ENCODE results near the gene CSNK1D.

CSNK1D gene

GRCh38 chr17:82300707-82301270, 27.3 kb upstream of the CSNK1D start:
- Histone ChIP-seq H3F3A (ENCODE audit: control insufficient read depth, insufficient read depth) (peaks cover 14% of the 10 kb centered on the region; the same call in 1 of the 2 replicates), H3K4me3 (ENCODE audit: low read length) (no peak overlapping the region), H3K9me2 (replicated peaks; ENCODE audit: control insufficient read depth, low read length) (no peaks in the 10 kb centered on the region), H3K36me3 (ENCODE audit: control insufficient read depth, low read length) (no peaks in the 10 kb centered on the region), H3K27me3 (ENCODE audit: control insufficient read depth, low read length) (peaks cover 18% of the 10 kb centered on the region), H3K4me2 (ENCODE audit: low read length) (no peak overlapping the region), H3K79me2 (ENCODE audit: control insufficient read depth, low read length) (no peaks in the 10 kb centered on the region), H3K27ac (ENCODE audit: low read depth, low read length) (no peak overlapping the region), H3K9me3 (ENCODE audit: control insufficient read depth, insufficient read depth, low read length) (no peaks in the 10 kb centered on the region), H4K20me1 (ENCODE audit: control insufficient read depth, insufficient read depth, low read depth, low read length) (no peaks in the 10 kb centered on the region), H3K4me1 (ENCODE audit: control insufficient read depth, low read length) (peaks cover 39% of the 10 kb centered on the region)
- TF ChIP-seq CTCF (IDR thresholded peaks at IDR 0.05; ENCODE audit: low read depth, low read length, poor library complexity, severe bottlenecking) (peak; percentile 79), EZH2phosphoT487 (IDR thresholded peaks at IDR 0.05; ENCODE audit: borderline replicate concordance, low read length) (no peak)

GRCh38 chr17:82300228-82300627, 26.7 kb upstream of the CSNK1D start:
- Histone ChIP-seq H3K4me1 (ENCODE audit: control insufficient read depth, low read length) (peaks cover 39% of the 10 kb centered on the region), H3F3A (ENCODE audit: control insufficient read depth, insufficient read depth) (peaks cover 14% of the 10 kb centered on the region; the same call in 1 of the 2 replicates), H3K4me2 (ENCODE audit: low read length) (no peak overlapping the region), H3K27ac (ENCODE audit: low read depth, low read length) (no peak overlapping the region), H3K79me2 (ENCODE audit: control insufficient read depth, low read length) (no peaks in the 10 kb centered on the region), H3K9me2 (replicated peaks; ENCODE audit: control insufficient read depth, low read length) (no peaks in the 10 kb centered on the region), H3K27me3 (ENCODE audit: control insufficient read depth, low read length) (peaks cover 18% of the 10 kb centered on the region), H4K20me1 (ENCODE audit: control insufficient read depth, insufficient read depth, low read depth, low read length) (no peaks in the 10 kb centered on the region), H3K9me3 (ENCODE audit: control insufficient read depth, insufficient read depth, low read length) (no peaks in the 10 kb centered on the region), H3K36me3 (ENCODE audit: control insufficient read depth, low read length) (no peaks in the 10 kb centered on the region), H3K4me3 (ENCODE audit: low read length) (no peak overlapping the region)
- TF ChIP-seq EZH2phosphoT487 (IDR thresholded peaks at IDR 0.05; ENCODE audit: borderline replicate concordance, low read length) (no peak), CTCF (IDR thresholded peaks at IDR 0.05; ENCODE audit: low read depth, low read length, poor library complexity, severe bottlenecking) (no peak)

GRCh38 chr17:82299452-82299851, 26.0 kb upstream of the CSNK1D start:
- Histone ChIP-seq H3K4me2 (ENCODE audit: low read length) (no peak overlapping the region), H3K4me1 (ENCODE audit: control insufficient read depth, low read length) (peaks cover 39% of the 10 kb centered on the region), H3K4me3 (ENCODE audit: low read length) (no peak overlapping the region), H3F3A (ENCODE audit: control insufficient read depth, insufficient read depth) (peaks cover 14% of the 10 kb centered on the region; the same call in 1 of the 2 replicates), H3K9me2 (replicated peaks; ENCODE audit: control insufficient read depth, low read length) (no peaks in the 10 kb centered on the region), H3K27me3 (ENCODE audit: control insufficient read depth, low read length) (peaks cover 18% of the 10 kb centered on the region), H3K27ac (ENCODE audit: low read depth, low read length) (no peak overlapping the region), H4K20me1 (ENCODE audit: control insufficient read depth, insufficient read depth, low read depth, low read length) (no peaks in the 10 kb centered on the region), H3K9me3 (ENCODE audit: control insufficient read depth, insufficient read depth, low read length) (no peaks in the 10 kb centered on the region), H3K79me2 (ENCODE audit: control insufficient read depth, low read length) (no peaks in the 10 kb centered on the region), H3K36me3 (ENCODE audit: control insufficient read depth, low read length) (no peaks in the 10 kb centered on the region)
- no peak for TF ChIP-seq CTCF (IDR thresholded peaks at IDR 0.05; ENCODE audit: low read depth, low read length, poor library complexity, severe bottlenecking)
